Endothelial cell (in vitro differentiated cells): ENCODE measurements around the gene SKIL. TPM values are rescaled to one million over a fixed set of nuclear protein-coding genes. Genes with fewer than 3 reads are reported as not detected.

ENCODE experiments used
- DNase-seq: peaks from one replicate; pipeline ENCODE4 v3.0.0; 2021; ENCODE audit warnings: low spot score
- H3K27ac Mint-ChIP-seq: one replicate; pipeline ENCODE4 v1.8.0; 2021; ENCODE audit warnings: mixed read lengths, inconsistent platforms; ENCODE audit not compliant: unreplicated experiment
- H3K27me3 Mint-ChIP-seq: one replicate; pipeline ENCODE4 v1.8.0; 2021; ENCODE audit warnings: mild to moderate bottlenecking, moderate library complexity, mixed read lengths, inconsistent platforms; ENCODE audit not compliant: unreplicated experiment
- H3K36me3 Mint-ChIP-seq: one replicate; pipeline ENCODE4 v1.8.0; 2021; ENCODE audit warnings: mild to moderate bottlenecking, low read depth, mixed read lengths, inconsistent platforms; ENCODE audit not compliant: unreplicated experiment
- H3K4me1 Mint-ChIP-seq: one replicate; pipeline ENCODE4 v1.8.0; 2021; ENCODE audit warnings: mild to moderate bottlenecking, mixed read lengths, inconsistent platforms; ENCODE audit not compliant: unreplicated experiment
- H3K4me3 Mint-ChIP-seq: one replicate; pipeline ENCODE4 v1.8.0; 2021; ENCODE audit warnings: mild to moderate bottlenecking, mixed read lengths, inconsistent platforms; ENCODE audit not compliant: unreplicated experiment
- H3K9me3 Mint-ChIP-seq: one replicate; pipeline ENCODE4 v1.8.0; 2021; ENCODE audit warnings: mixed read lengths, inconsistent platforms; ENCODE audit not compliant: unreplicated experiment
- CTCF ChIP-seq: fragments of 200-600 bp; sonication (generic); IDR thresholded peaks from one replicate; pipeline ENCODE4 v1.5.0; 2021; ENCODE audit warnings: antibody characterized with exemption; ENCODE audit not compliant: unreplicated experiment
- total RNA-seq: library from RNA; stranded (reverse); fragmentation: NEBNext Ultra II Directional; extraction: Animal tissue kit (Norgen Biotek cat#: 25700); gene quantifications from one replicate; pipeline ENCODE4 v1.2.1, GENCODE V29; 2021; ENCODE audit not compliant: unreplicated experiment

The SKIL gene
- total RNA-seq, 1 donor from 2014 or later: 89.0 TPM

- DNase-seq: no peak
- Mint-ChIP-seq H3K4me1 (peaks cover 7% of the 10 kb centered on the region), H3K4me3 (no peak overlapping the region), H3K9me3 (no peaks in the 10 kb centered on the region), H3K27me3 (peaks cover 3% of the 10 kb centered on the region), H3K36me3 (peaks cover 11% of the 10 kb centered on the region), H3K27ac (no peak overlapping the region)
- no peak for TF ChIP-seq CTCF
Observed at GRCh38 chr3:170367797-170368196, 10.3 kb downstream of the SKIL start.

GRCh38 chr3:170368921-170369320 is 11.4 kb downstream of the SKIL start:
- peaks cover 7% of the 10 kb centered on the region for H3K4me1 Mint-ChIP-seq
- no peaks in the 10 kb centered on the region for H3K9me3 Mint-ChIP-seq
- H3K27ac Mint-ChIP-seq: no peak overlapping the region
- no peak overlapping the region for H3K4me3 Mint-ChIP-seq
- H3K27me3 Mint-ChIP-seq: peaks cover 3% of the 10 kb centered on the region
- peaks cover 8% of the 10 kb centered on the region for H3K36me3 Mint-ChIP-seq
- TF ChIP-seq CTCF: peak; percentile 67
- DNase-seq: no peak

- H3K27ac Mint-ChIP-seq: no peak overlapping the region
- no peak overlapping the region for H3K4me3 Mint-ChIP-seq
- no peaks in the 10 kb centered on the region for H3K4me1 Mint-ChIP-seq
- no peak for DNase-seq
- H3K36me3 Mint-ChIP-seq: peaks cover 3% of the 10 kb centered on the region
- peaks cover 1% of the 10 kb centered on the region for H3K27me3 Mint-ChIP-seq
- no peak for TF ChIP-seq CTCF
- no peaks in the 10 kb centered on the region for H3K9me3 Mint-ChIP-seq
Observed at GRCh38 chr3:170372190-170372879, 14.8 kb downstream of the SKIL start.

- Mint-ChIP-seq H3K27ac (no peak overlapping the region), H3K4me3 (no peak overlapping the region), H3K27me3 (no peaks in the 10 kb centered on the region), H3K4me1 (peaks cover 14% of the 10 kb centered on the region), H3K9me3 (no peaks in the 10 kb centered on the region), H3K36me3 (peaks cover 30% of the 10 kb centered on the region)
- TF ChIP-seq CTCF: no peak
- no peak for DNase-seq
Observed at GRCh38 chr3:170383567-170383966, 26.1 kb downstream of the SKIL start.

- peaks cover 20% of the 10 kb centered on the region for H3K36me3 Mint-ChIP-seq
- no peak overlapping the region for H3K27ac Mint-ChIP-seq
- H3K4me1 Mint-ChIP-seq: no peaks in the 10 kb centered on the region
- no peak for TF ChIP-seq CTCF
- no peaks in the 10 kb centered on the region for H3K9me3 Mint-ChIP-seq
- H3K4me3 Mint-ChIP-seq: no peak overlapping the region
- no peaks in the 10 kb centered on the region for H3K27me3 Mint-ChIP-seq
- DNase-seq: no peak
Observed at GRCh38 chr3:170386468-170386867, 29.0 kb downstream of the SKIL start.
